ENCODE results near the gene TGOLN2.

TGOLN2 gene

DNA sequence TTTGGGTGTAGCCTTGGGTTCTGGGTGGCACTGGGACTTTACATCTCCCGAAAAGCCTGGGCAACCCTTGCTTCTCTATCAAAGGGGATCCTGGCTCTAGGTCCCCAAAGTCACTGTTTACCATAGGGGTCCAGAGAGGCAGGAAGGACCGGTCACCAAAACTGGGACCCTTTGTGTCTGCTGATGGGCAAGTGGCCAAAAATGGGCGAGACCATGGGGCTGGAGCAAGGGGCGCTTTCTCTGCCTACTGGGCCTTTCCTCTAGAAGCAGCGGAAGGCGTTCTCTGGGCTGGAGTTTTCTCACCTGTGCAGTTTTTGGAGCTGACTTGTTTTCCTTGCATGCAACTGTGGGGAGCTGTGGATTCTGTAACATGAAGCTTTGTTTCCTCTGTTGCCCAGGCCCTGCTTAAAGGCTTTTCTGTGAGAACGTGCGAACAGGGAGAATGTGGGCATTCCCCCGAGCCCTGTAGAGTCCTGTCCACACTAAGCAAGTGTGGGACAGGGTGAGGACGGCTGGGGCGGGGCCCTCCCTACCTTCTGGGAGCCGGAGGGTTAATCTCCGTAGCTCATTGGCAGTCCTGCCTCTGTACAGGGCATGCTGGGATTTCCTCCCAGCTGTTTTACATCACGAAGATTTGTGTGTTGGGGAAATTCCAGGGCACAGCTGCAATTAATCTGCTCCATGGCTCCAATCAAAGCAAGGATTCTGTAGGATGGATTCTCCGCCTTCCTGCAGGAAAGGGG lies 50.2 kb downstream of the TGOLN2 start:
- peak; percentile 83 to 91 for DNase-seq (ENCODE audit: low read depth in 2 of 2)
- TF ChIP-seq CTCF (IDR thresholded peaks at IDR 0.05; ENCODE audit: low read depth, low read length), result no peak
- peak overlapping the region in 1 of 2 donors; percentile 0 for H3K4me3 ChIP-seq (replicated peaks in 1 of 2; ENCODE audit: low read depth in 2 of 2, low read length in 2 of 2)

- no peak overlapping the region for H3K4me3 ChIP-seq (replicated peaks in 1 of 2; ENCODE audit: low read depth in 2 of 2, low read length in 2 of 2)
- peak in 1 of 2 donors; percentile 27 for DNase-seq (ENCODE audit: low read depth in 2 of 2)
- no peak for TF ChIP-seq CTCF (IDR thresholded peaks at IDR 0.05; ENCODE audit: low read depth, low read length)
These were observed 51.1 kb downstream of the TGOLN2 start for GRCh38 chr2:85276571-85277118.

GRCh38 chr2:85275984-85276540 lies 51.7 kb downstream of the TGOLN2 start:
- H3K4me3 ChIP-seq (replicated peaks in 1 of 2; ENCODE audit: low read depth in 2 of 2, low read length in 2 of 2), result peak overlapping the region in 1 of 2 donors; percentile 33
- peak in 1 of 2 donors; percentile 37 for DNase-seq (ENCODE audit: low read depth in 2 of 2)
- TF ChIP-seq CTCF (IDR thresholded peaks at IDR 0.05; ENCODE audit: low read depth, low read length), result no peak

DNA sequence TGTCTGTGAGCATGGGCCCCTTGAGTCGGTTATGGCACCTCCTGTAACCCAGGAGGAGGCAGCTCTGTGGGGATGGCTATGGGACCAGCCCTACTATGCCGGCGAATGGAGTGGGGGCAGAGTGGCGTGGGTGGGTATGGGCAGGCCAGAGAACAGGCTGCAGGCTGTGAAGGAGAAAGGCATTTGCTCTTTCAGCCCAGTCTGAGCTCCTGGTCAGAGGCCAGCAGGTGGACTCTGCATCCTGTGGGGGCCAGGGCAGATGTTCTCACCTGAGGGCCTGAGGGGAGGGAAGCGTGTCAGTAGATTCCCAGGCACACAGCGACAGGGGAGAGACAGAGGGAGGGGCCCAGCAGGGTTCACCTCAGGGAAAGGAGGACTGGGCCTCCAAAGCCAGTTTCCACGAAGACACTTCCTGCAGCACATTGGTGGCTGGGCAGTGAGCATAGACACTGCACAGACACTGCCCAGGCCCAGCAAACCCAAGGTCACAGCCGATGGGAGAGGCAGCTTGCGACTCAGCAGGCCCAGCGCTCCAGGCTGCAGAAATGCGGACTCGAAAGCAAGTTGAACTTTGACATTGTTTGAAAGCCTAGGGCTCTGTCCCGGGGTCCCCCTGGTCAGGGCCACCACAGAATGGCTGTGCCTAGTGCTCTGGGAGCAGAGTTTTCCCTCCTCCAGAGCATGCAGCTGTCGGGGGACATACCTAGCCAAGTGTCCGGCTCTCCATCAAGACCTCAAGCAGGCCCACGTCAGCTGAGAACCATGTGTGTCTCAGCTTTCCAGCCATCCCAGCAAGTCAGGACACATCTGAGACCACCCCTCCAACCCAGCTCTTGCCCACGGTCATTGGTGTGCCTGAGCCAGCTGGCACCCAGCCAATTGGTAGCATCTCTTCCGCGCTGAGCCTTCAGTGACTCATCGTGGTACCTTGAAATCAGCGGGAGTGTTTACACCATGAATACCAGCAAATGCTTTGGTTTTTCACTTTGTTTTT lies 53.8 kb downstream of the TGOLN2 start:
- peak; percentile 66 to 76 for DNase-seq (ENCODE audit: low read depth in 2 of 2)
- no peak overlapping the region for H3K4me3 ChIP-seq (replicated peaks in 1 of 2; ENCODE audit: low read depth in 2 of 2, low read length in 2 of 2)
- TF ChIP-seq CTCF (IDR thresholded peaks at IDR 0.05; ENCODE audit: low read depth, low read length), result no peak

DNA sequence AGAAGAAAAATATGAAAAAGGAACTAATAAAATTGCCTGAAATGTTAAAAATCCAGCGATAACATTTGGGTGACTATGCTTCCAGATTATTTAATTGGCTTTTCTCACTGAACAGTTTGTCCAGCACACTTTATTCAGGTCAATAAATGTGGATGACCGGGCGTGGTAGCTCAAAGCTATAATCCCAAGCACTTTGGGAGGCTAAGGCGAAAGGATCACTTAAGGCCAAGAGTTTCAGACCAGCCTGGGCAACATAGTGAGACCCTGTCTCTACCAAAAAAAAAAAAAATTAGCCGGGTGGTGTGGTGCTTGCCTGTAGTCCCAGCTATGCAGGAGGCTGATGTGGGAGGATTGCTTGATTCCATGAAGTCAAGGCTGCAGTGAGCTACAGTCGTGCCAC lies 55.4 kb downstream of the TGOLN2 start:
- no peak for DNase-seq (ENCODE audit: low read depth in 2 of 2)
- H3K4me3 ChIP-seq (replicated peaks in 1 of 2; ENCODE audit: low read depth in 2 of 2, low read length in 2 of 2), result no peak overlapping the region
- no peak for TF ChIP-seq CTCF (IDR thresholded peaks at IDR 0.05; ENCODE audit: low read depth, low read length)

DNA sequence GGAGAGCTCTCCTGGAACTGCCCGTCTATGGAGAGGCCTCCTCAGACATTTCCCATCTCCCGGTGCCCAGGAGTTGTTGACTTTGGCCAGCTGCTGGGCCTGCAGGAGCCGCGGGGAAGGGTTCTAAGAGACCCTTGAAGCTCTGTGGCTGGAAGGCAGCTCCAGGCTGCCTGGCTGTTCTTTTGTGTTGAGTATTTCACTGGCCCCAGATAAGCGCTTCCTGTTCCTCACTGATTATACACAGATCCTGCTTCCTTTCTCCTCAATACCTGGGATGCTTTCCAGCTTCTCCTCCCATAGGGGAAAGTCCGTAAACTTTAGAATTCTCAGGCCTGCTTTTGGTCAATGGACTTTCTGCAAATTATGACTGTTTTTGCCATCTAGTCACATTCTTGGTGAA lies 57.8 kb downstream of the TGOLN2 start:
- H3K4me3 ChIP-seq (replicated peaks in 1 of 2; ENCODE audit: low read depth in 2 of 2, low read length in 2 of 2), result no peak overlapping the region
- TF ChIP-seq CTCF (IDR thresholded peaks at IDR 0.05; ENCODE audit: low read depth, low read length), result no peak
- peak; percentile 38 to 88 for DNase-seq (ENCODE audit: low read depth in 2 of 2)
